GM23338 (cell line): ENCODE data around the gene RNF128. TPM values are rescaled to one million over a fixed set of nuclear protein-coding genes. Genes with fewer than 3 reads are reported as not detected.

Source experiments
- ATAC-seq: fragments of 200-7000 bp; cut with Tn5 transposase; 3 replicates; pipeline ENCODE4 v1.9.1; 2020
- DNase-seq: peaks from one replicate; pipeline ENCODE4 v3.0.0-alpha.2; 2015; ENCODE audit warnings: low spot score
- H2AFZ ChIP-seq: fragments of 200-600 bp; sonication (generic); 2 replicates; pipeline ENCODE4 v1.8.0; 2016; ENCODE audit warnings: antibody characterized with exemption, mild to moderate bottlenecking, moderate library complexity
- H3F3A ChIP-seq: fragments of 200-600 bp; sonication (generic); replicated peaks from 2 replicates; pipeline ENCODE4 v1.8.0; 2017; ENCODE audit warnings: antibody characterized with exemption, mixed run types, low read depth
- H3K27ac ChIP-seq: fragments of 200-600 bp; sonication (generic); 2 replicates; pipeline ENCODE4 v1.6.1; 2016; ENCODE audit warnings: low read depth
- H3K27me3 ChIP-seq: fragments of 200-600 bp; sonication (generic); 2 replicates; pipeline ENCODE4 v1.8.0; 2016; ENCODE audit warnings: mild to moderate bottlenecking, mixed run types, moderate library complexity; ENCODE audit not compliant: insufficient read depth
- H3K36me3 ChIP-seq: fragments of 200-600 bp; sonication (generic); 2 replicates; pipeline ENCODE4 v1.8.0; 2016; ENCODE audit warnings: mild to moderate bottlenecking; ENCODE audit not compliant: insufficient read depth
- H3K4me1 ChIP-seq: fragments of 200-600 bp; sonication (generic); 2 replicates; pipeline ENCODE4 v1.8.0; 2016; ENCODE audit warnings: mild to moderate bottlenecking, moderate library complexity; ENCODE audit not compliant: insufficient read depth
- H3K4me2 ChIP-seq: fragments of 200-600 bp; sonication (generic); 2 replicates; pipeline ENCODE4 v1.7.1; 2017; ENCODE audit warnings: mixed run types
- H3K4me3 ChIP-seq: fragments of 200-600 bp; sonication (generic); 2 replicates; pipeline ENCODE4 v1.6.1; 2016; ENCODE audit warnings: mixed run types
- H3K79me2 ChIP-seq: fragments of 200-600 bp; sonication (generic); replicated peaks from 2 replicates; pipeline ENCODE4 v1.8.0; 2017; ENCODE audit warnings: mild to moderate bottlenecking; ENCODE audit not compliant: insufficient read depth
- H3K9me2 ChIP-seq: fragments of 200-600 bp; sonication (generic); 2 replicates; pipeline ENCODE4 v1.8.0; 2017; ENCODE audit not compliant: insufficient read depth
- H4K20me1 ChIP-seq: fragments of 200-600 bp; sonication (generic); replicated peaks from 2 replicates; pipeline ENCODE4 v1.8.0; 2017; ENCODE audit warnings: mild to moderate bottlenecking; ENCODE audit not compliant: insufficient read depth
- H3K27ac Mint-ChIP-seq: 2 replicates; pipeline ENCODE4 v1.8.0; 2020; ENCODE audit warnings: inconsistent platforms, mild to moderate bottlenecking, moderate library complexity, mixed read lengths
- H3K27me3 Mint-ChIP-seq: 3 replicates; pipeline ENCODE4 v1.8.0; 2022; ENCODE audit warnings: low read depth, mild to moderate bottlenecking, moderate library complexity, mixed read lengths, inconsistent platforms; ENCODE audit not compliant: insufficient read depth, poor library complexity
- H3K36me3 Mint-ChIP-seq: 3 replicates; pipeline ENCODE4 v1.8.0; 2021; ENCODE audit warnings: low read depth, mild to moderate bottlenecking, inconsistent platforms, moderate library complexity, mixed read lengths
- H3K4me1 Mint-ChIP-seq: 3 replicates; pipeline ENCODE4 v1.8.0; 2020; ENCODE audit warnings: mild to moderate bottlenecking, inconsistent platforms, mixed read lengths
- H3K4me3 Mint-ChIP-seq: 3 replicates; pipeline ENCODE4 v1.8.0; 2021; ENCODE audit warnings: moderate library complexity, mild to moderate bottlenecking, inconsistent platforms, mixed read lengths
- H3K9me3 Mint-ChIP-seq: 3 replicates; pipeline ENCODE4 v1.8.0; 2020; ENCODE audit warnings: moderate library complexity, mild to moderate bottlenecking, inconsistent platforms, mixed read lengths
- CTCF ChIP-seq, 2 experiments: fragments of 200-600 bp in 1 of 2; sonication (generic) in 1 of 2; conservative IDR thresholded peaks; 2 replicates each; pipeline versions ENCODE4 v1.5.1 to v1.6.1; 2016 to 2017; ENCODE audit warnings: antibody characterized with exemption in 2 of 2, low read depth in 2 of 2, mild to moderate bottlenecking in 2 of 2, moderate library complexity in 1 of 2
- ETS1 ChIP-seq: IDR thresholded peaks from 2 replicates; pipeline ENCODE4 v1.6.1; 2016; ENCODE audit warnings: antibody characterized with exemption
- EZH2 ChIP-seq: fragments of 200-600 bp; sonication (generic); IDR thresholded peaks from one replicate; pipeline ENCODE4 v1.8.0; 2017; ENCODE audit warnings: antibody characterized with exemption, mild to moderate bottlenecking, low read depth; ENCODE audit not compliant: unreplicated experiment
- EZH2phosphoT487 ChIP-seq: fragments of 200-600 bp; sonication (generic); IDR thresholded peaks from one replicate; pipeline ENCODE4 v1.8.1; 2018; ENCODE audit warnings: antibody characterized with exemption; ENCODE audit not compliant: unreplicated experiment
- JUNB ChIP-seq: IDR thresholded peaks from one replicate; pipeline ENCODE4 v1.6.1; 2016; ENCODE audit warnings: antibody characterized with exemption; ENCODE audit not compliant: unreplicated experiment
- NANOG ChIP-seq: IDR thresholded peaks from 2 replicates; pipeline ENCODE4 v1.6.1; 2016; ENCODE audit warnings: antibody characterized with exemption, borderline replicate concordance
- POLR2AphosphoS5 ChIP-seq: IDR thresholded peaks from 2 replicates; pipeline ENCODE4 v1.6.1; 2016; ENCODE audit warnings: antibody characterized with exemption, low read depth
- REST ChIP-seq: IDR thresholded peaks from one replicate; pipeline ENCODE4 v1.6.1; 2018; ENCODE audit warnings: antibody characterized with exemption; ENCODE audit not compliant: unreplicated experiment
- STAT1 ChIP-seq: IDR thresholded peaks from one replicate; pipeline ENCODE4 v1.6.1; 2016; ENCODE audit warnings: antibody characterized with exemption; ENCODE audit not compliant: unreplicated experiment
- ZNF331 ChIP-seq: fragments of 250-450 bp; sonication (Bioruptor Pico); IDR thresholded peaks from 2 replicates; pipeline ENCODE4 v1.5.0; 2020; ENCODE audit warnings: low read depth, mild to moderate bottlenecking, moderate library complexity
- polyA plus RNA-seq: library from polyadenylated mRNA; unstranded; fragments of >200 nt; fragmentation: Nextera tagmentation; extraction: Ambion mirVana; gene quantifications from 2 replicates; pipeline ENCODE4 v1.2.1, GENCODE V29; 2016
- total RNA-seq: library from RNA; depleted of rRNA; stranded (reverse); fragments of >200 nt; shearing (Covaris generic); gene quantifications from 2 replicates; pipeline ENCODE4 v1.2.3, GENCODE V29; 2014

RNF128 gene
- total and polyA plus RNA-seq, 2 experiments from 2014 or later: 1.2 to 3.2 TPM

- H3K27ac ChIP-seq: no peak overlapping the region
- Mint-ChIP-seq H3K27me3 (no peaks in the 10 kb centered on the region), H3K4me3 (no peak overlapping the region), H3K36me3 (no peaks in the 10 kb centered on the region), H3K27ac (no peak overlapping the region), H3K9me3 (no peaks in the 10 kb centered on the region), H3K4me1 (no peaks in the 10 kb centered on the region; the same call in 2 of the 3 replicates)
- H3K9me2 ChIP-seq: no peaks in the 10 kb centered on the region
- ATAC-seq: no peak
- H3K27me3 ChIP-seq: no peaks in the 10 kb centered on the region
- H3K36me3 ChIP-seq: no peaks in the 10 kb centered on the region
- no peak overlapping the region for H3K4me2 ChIP-seq
- H3F3A ChIP-seq: no peaks in the 10 kb centered on the region
- DNase-seq: no peak
- no peaks in the 10 kb centered on the region for H4K20me1 ChIP-seq
- no peaks in the 10 kb centered on the region for H3K4me1 ChIP-seq
- no peaks in the 10 kb centered on the region for H3K79me2 ChIP-seq
- H2AFZ ChIP-seq: no peak overlapping the region
- H3K4me3 ChIP-seq: no peak overlapping the region
- no peak for TF ChIP-seq STAT1
- TF ChIP-seq POLR2AphosphoS5: no peak
- TF ChIP-seq JUNB: no peak
These were observed 10.5 kb upstream of the RNF128 start for GRCh38 chrX:106716004-106716403.

GRCh38 chrX:106716463-106716862 lies 10.0 kb upstream of the RNF128 start:
- DNase-seq (no peak), ATAC-seq (no peak)
- no peaks in the 10 kb centered on the region for H3K27me3 Mint-ChIP-seq
- H2AFZ ChIP-seq: no peak overlapping the region
- no peaks in the 10 kb centered on the region for H3K9me2 ChIP-seq
- no peak overlapping the region for H3K27ac ChIP-seq
- H3F3A ChIP-seq: no peaks in the 10 kb centered on the region
- no peaks in the 10 kb centered on the region for H3K36me3 Mint-ChIP-seq
- no peaks in the 10 kb centered on the region for H3K36me3 ChIP-seq
- H3K27me3 ChIP-seq: no peaks in the 10 kb centered on the region
- H3K4me1 ChIP-seq: no peaks in the 10 kb centered on the region
- H3K79me2 ChIP-seq: no peaks in the 10 kb centered on the region
- H3K27ac Mint-ChIP-seq: no peak overlapping the region
- no peak overlapping the region for H3K4me3 ChIP-seq
- H3K4me2 ChIP-seq: no peak overlapping the region
- no peaks in the 10 kb centered on the region for H4K20me1 ChIP-seq
- H3K9me3 Mint-ChIP-seq: no peaks in the 10 kb centered on the region
- no peak overlapping the region for H3K4me3 Mint-ChIP-seq
- no peaks in the 10 kb centered on the region; the same call in 2 of the 3 replicates for H3K4me1 Mint-ChIP-seq
- no peak for TF ChIP-seq EZH2
- no peak for TF ChIP-seq STAT1
- TF ChIP-seq NANOG: no peak
- no peak for TF ChIP-seq POLR2AphosphoS5
- TF ChIP-seq EZH2phosphoT487: no peak
- no peak for TF ChIP-seq REST
- no peak for TF ChIP-seq CTCF (conservative IDR thresholded peaks at IDR 0.05; ENCODE audit: low read depth in 2 of 2)
- no peak for TF ChIP-seq JUNB
- no peak for TF ChIP-seq ETS1
- no peak for TF ChIP-seq ZNF331 (CRISPR knock-in tag)
